ENCODE data around the gene NCBP3.
"Not testable (repeated sequence)": the region's sequence is repeated elsewhere in the genome, so short reads cannot be mapped to it uniquely, and the experiment has no call there.

The NCBP3 gene

DNA sequence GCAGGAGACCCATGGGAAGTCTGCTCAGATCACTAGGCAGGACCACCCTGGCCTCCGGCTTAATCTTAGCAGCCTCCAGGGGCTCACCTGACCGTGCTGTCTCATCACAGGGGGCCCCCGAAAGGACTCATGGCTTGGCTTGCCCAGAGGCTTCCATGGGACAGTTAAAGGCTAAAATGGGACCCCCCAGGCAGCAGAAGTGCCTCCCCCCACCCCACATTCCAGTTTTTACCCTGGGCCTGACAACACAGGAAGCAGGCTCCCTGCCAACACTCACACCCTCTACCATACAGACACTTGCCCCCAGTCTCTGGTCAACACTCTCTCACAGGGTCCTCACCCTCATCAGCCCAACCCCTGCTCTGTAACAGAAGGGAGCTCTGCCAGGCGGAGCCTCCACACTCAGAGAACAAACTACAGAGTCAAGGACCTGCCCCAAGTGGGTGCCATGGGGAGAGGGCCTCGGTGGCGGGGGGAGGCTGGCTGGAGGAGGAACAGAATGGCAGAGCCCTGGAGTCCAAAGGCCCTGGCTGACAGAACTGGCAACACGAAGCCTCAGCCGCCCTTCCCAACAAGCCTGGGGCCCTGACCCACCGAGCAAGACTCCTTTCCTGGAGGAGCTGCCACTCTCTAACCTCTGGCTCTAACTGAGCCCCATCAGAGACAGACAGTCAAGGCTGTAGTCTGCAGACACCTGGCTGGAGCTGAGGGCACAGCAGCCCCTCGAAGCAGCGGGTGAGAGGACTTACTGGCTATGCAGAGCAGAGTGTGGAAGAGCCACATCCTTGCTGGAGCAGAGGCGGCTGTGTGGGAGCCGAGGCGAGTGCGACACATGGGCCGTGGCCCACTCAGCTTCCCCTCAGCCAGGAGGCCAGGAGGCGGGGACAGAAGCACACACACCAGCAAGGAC, 45.4 kb downstream of the NCBP3 start, which contains the start of gene ITGAE:
ITGAE (minus strand) TSS at position 827 of the 910 bp plus-strand sequence; CDS start at position 783, 44 bp downstream.
- Histone ChIP-seq H2AFZ (ENCODE audit: low read length, unreplicated experiment) (no peak within 1 kb of the TSS), H3K27me3 (ENCODE audit: insufficient read depth, low read length) (no peaks in the 10 kb centered on the region), H3K4me3 (ENCODE audit: low read depth, low read length) (no peak within 1 kb of the TSS), H3K36me3 (ENCODE audit: insufficient read depth, low read length) (no peaks in the 10 kb centered on the region), H3K4me1 (ENCODE audit: control insufficient read depth, insufficient read depth, low read length, unreplicated experiment) (peaks cover 30% of the 10 kb centered on the region), H3K79me2 (ENCODE audit: control insufficient read depth, insufficient read depth, low read length, unreplicated experiment) (no peaks in the 10 kb centered on the region), H3K27ac (ENCODE audit: low read depth, low read length) (no peak within 1 kb of the TSS)

DNA sequence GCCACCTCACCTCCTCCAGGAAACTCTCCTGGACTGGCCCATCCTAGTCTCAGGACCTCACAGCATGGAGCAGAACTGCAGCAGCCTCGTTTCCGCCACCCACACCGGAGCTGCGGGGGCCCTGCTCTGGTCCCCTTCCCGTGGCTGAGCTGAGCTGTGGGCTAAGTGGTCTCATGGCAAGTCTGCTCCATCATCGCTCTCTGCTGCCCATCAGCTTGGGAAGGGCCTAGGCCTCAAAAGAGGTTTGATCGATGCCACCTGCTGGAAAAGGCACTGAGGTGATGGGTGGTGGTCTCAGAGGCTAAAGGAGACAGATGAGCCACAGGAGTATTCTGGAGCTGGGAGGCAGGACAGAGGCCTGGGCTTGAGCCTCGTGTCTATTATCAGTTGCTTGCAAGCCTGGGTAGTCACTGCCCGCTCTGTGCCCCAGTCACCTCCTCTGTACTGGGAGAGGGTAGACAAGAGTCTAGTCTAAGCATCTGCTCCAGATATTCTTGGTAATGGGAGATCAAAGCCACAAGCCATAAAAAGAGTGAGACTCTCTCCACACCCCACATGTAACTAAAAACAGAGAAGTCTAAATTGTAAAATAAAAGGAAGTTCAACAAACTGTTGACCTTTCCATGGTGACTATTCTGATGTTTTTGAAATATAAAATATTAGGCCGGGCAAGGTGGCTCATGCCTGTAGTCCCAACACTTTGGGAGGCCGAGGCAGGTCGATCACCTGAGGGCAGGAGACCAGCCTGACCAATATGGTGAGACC, 46.7 kb downstream of the NCBP3 start:
- Histone ChIP-seq H3K4me3 (ENCODE audit: low read depth, low read length) (no peak overlapping the region), H2AFZ (ENCODE audit: low read length, unreplicated experiment) (no peak overlapping the region), H3K79me2 (ENCODE audit: control insufficient read depth, insufficient read depth, low read length, unreplicated experiment) (no peaks in the 10 kb centered on the region), H3K36me3 (ENCODE audit: insufficient read depth, low read length) (no peaks in the 10 kb centered on the region), H3K4me1 (ENCODE audit: control insufficient read depth, insufficient read depth, low read length, unreplicated experiment) (peaks cover 31% of the 10 kb centered on the region), H3K27me3 (ENCODE audit: insufficient read depth, low read length) (no peaks in the 10 kb centered on the region), H3K27ac (ENCODE audit: low read depth, low read length) (no peak overlapping the region)

DNA sequence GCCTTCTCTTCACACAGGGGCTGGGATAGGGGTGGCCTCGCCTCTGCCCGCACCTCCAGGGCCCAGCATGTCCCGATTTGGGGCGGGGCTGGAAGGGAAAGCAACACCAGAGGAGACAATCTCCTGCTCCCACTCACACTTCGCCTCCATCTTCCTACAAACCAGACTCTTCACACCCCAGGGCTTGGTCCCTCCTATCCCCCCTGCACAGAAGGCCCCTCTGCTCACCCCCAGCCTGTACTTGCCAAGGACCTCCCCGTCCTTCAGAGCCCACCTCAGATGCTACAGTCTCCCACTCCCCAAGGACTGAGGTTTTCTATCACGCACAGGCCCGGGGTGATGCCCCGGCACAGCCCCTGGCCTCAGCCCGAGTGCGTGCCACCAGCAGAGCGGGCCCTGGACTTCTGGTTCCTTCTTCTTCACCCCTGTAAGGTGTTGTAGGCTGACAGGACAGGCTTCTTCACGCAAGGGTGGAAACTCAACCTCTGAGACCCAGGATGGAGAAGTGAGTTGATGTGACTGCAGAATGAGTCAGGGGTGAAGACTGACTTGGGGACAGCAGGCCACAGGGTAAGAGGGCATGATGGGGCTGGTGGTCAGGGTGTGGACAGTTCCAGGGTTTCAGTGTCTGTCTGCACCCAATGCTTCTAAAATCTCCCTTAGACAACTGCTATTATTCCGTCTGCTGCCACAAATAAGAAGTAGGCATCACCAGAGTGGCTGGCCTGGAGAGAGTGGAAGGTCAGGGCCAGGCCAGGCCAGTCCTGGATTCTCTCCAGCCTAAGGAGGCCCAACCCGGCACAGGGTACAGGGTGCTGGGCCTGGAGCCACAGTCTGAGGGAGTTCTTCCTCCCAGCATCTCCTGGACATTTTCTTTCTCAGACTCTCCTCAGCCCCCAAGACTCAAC, 47.5 kb downstream of the NCBP3 start:
- Histone ChIP-seq H2AFZ (ENCODE audit: low read length, unreplicated experiment) (no peak overlapping the region), H3K79me2 (ENCODE audit: control insufficient read depth, insufficient read depth, low read length, unreplicated experiment) (no peaks in the 10 kb centered on the region), H3K27me3 (ENCODE audit: insufficient read depth, low read length) (no peaks in the 10 kb centered on the region), H3K4me3 (ENCODE audit: low read depth, low read length) (no peak overlapping the region), H3K36me3 (ENCODE audit: insufficient read depth, low read length) (no peaks in the 10 kb centered on the region), H3K27ac (ENCODE audit: low read depth, low read length) (no peak overlapping the region), H3K4me1 (ENCODE audit: control insufficient read depth, insufficient read depth, low read length, unreplicated experiment) (peaks cover 31% of the 10 kb centered on the region)

DNA sequence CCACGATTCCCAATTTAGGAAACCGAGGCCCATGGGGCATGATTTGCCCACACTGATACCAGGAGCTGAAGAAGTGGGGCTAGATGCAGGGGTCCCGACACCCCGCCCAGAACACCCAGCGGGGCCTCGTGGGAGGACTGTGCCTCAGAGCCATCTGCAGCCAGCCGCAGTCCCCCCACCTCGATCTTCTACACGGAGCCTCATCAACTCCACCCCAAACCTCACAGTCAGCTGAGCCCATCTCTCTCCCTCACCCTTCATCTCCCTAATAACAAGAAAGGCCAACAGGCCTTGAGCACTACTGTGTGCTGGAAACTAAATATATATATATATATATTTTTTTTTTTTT, 49.2 kb downstream of the NCBP3 start:
- no peak overlapping the region for H3K4me3 ChIP-seq (ENCODE audit: low read depth, low read length)
- H3K36me3 ChIP-seq (ENCODE audit: insufficient read depth, low read length), result no peaks in the 10 kb centered on the region
- no peaks in the 10 kb centered on the region for H3K79me2 ChIP-seq (ENCODE audit: control insufficient read depth, insufficient read depth, low read length, unreplicated experiment)
- H3K4me1 ChIP-seq (ENCODE audit: control insufficient read depth, insufficient read depth, low read length, unreplicated experiment), result peaks cover 15% of the 10 kb centered on the region
- no peak overlapping the region for H2AFZ ChIP-seq (ENCODE audit: low read length, unreplicated experiment)
- H3K27ac ChIP-seq (ENCODE audit: low read depth, low read length), result no peak overlapping the region
- no peaks in the 10 kb centered on the region for H3K27me3 ChIP-seq (ENCODE audit: insufficient read depth, low read length)

DNA sequence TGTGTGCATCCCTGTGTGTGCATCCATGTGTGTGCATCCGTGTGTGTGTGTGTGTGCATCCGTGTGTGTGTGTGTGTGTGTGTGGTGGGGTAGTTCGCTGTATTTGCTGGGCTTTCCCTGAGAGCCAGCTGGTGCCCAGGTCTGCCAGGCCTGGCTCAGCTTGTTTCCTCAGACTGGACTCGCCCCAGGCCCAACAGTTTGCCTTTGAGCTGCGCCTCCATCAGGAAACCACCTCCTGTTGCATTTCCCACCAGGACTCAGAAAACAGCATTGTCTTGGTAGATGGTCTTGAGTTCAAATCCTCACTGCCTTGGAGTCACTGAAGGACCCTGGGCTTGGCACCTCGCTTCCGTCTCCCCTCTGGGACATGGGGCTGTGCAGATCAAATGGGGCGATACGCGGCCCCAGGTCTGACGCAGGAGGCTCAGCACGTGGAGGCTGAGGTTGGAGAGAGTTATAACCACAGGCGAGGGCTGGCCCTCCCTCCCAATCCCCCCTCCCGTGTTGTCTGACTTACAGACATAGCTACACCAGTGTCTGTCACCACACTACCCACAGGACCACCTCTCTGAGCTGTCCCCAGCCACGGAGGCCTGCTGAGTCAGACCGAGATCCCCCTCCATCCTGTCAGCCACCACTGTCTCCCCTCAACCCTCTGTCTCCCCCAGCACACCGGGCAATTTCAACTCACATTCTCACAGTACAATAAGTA, 49.8 kb downstream of the NCBP3 start:
- Histone ChIP-seq H3K4me3 (ENCODE audit: low read depth, low read length) (no peak overlapping the region), H3K27me3 (ENCODE audit: insufficient read depth, low read length) (no peaks in the 10 kb centered on the region), H3K36me3 (ENCODE audit: insufficient read depth, low read length) (no peaks in the 10 kb centered on the region), H2AFZ (ENCODE audit: low read length, unreplicated experiment) (no peak overlapping the region), H3K4me1 (ENCODE audit: control insufficient read depth, insufficient read depth, low read length, unreplicated experiment) (peaks cover 17% of the 10 kb centered on the region), H3K27ac (ENCODE audit: low read depth, low read length) (no peak overlapping the region), H3K79me2 (ENCODE audit: control insufficient read depth, insufficient read depth, low read length, unreplicated experiment) (no peaks in the 10 kb centered on the region)

DNA sequence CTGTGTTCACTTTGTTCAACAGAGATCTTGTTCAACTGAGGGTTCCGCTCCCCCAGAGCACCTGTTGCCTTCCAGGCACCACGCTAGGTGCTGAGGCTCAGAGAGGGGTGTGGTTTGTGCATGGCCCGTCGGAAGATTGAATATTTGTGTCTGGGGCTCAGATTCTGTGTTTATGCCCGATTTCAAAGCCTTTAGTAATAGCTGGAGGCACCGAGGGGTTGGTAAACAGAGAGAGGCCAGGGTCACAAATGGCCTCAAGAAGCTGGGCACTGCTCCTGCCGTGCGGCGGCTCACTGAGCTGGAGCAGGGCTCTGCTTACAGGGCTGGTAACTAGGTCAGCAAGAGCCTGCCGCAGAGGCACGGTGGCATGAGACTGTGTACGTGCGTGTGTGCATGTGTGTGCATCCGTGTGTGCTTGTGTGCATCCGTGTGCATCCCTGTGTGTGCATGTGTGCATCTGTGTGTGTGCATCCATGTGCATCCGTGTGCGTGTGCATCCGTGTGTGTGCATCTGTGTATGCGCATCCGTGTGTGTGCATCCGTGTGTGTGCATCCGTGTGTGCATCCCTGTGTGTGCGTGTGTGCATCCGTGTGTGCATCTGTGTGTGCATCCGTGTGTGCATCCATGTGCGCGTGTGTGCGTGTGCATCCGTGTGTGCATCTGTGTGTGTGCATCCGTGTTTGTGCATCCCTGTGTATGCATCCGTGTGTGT, 50.5 kb downstream of the NCBP3 start:
- Histone ChIP-seq H3K27me3 (ENCODE audit: insufficient read depth, low read length) (no peaks in the 10 kb centered on the region), H3K79me2 (ENCODE audit: control insufficient read depth, insufficient read depth, low read length, unreplicated experiment) (no peaks in the 10 kb centered on the region), H3K27ac (ENCODE audit: low read depth, low read length) (no peak overlapping the region), H3K4me3 (ENCODE audit: low read depth, low read length) (no peak overlapping the region), H3K4me1 (ENCODE audit: control insufficient read depth, insufficient read depth, low read length, unreplicated experiment) (peaks cover 21% of the 10 kb centered on the region), H2AFZ (ENCODE audit: low read length, unreplicated experiment) (no peak overlapping the region), H3K36me3 (ENCODE audit: insufficient read depth, low read length) (no peaks in the 10 kb centered on the region)

DNA sequence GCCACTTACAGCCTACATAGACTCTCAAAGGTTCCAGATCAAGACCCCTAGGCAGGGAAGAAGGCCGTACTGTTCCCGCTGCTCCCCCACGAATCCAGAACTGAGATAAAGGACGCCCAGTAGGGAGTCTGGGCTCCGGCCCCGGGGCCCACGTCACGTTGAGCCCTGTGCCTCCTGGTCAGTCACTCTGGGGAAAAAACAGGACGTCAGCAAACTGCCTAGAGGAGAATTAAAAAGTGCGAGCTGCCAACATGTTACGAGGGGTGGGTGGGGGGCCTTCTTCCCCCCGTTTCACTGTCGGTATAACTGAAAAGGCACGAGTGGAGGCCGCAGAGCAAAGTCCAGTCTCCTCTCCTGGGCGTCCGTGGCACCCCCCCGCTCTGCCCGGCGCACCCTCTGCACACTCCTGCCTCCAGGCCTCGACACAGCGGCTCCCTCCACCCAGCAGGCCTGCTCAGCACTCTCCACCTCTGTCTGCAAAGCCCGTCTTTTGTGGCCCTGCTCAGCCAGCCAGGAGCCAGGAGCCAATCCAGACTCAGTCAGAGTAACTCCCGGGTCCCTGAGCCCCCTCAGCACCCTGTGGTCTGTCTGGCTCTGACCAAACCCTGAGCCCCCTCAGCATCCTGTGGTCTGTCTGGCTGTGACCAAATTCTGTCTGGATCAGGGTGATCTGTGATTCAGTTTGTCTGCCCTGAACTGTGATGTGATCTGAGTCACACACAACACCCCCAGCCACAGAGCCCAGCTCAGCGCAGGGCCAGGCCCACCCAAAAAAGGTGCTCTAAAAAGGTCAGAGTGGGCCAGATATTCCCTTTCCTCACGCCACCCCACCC, 51.3 kb downstream of the NCBP3 start:
- H3K27ac ChIP-seq (ENCODE audit: low read depth, low read length), result no peak overlapping the region

DNA sequence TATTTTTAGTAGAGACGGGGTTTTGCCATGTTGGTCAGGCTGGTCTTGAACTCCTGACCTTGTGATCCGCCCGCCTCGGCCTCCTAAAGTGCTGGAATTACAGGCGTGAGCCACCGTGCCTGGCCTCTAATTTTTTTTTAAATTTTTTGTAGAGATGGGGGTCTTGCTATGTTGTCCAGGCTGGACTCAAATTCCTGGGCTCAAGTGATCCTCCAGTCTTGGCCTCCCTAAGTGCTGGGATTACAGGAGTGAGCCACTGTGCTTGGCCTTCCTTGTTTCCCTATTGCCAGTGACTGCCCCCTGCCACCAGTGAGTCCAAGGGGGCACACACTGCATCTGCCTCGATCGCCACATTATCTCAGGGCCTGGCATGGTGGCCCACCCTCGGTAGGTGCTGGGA, 51.9 kb downstream of the NCBP3 start:
- not testable (repeated sequence) for H3K27ac ChIP-seq (ENCODE audit: low read depth, low read length); H3K4me3 ChIP-seq (ENCODE audit: low read depth, low read length); H3K27me3 ChIP-seq (ENCODE audit: insufficient read depth, low read length); H2AFZ ChIP-seq (ENCODE audit: low read length, unreplicated experiment); H3K36me3 ChIP-seq (ENCODE audit: insufficient read depth, low read length); H3K79me2 ChIP-seq (ENCODE audit: control insufficient read depth, insufficient read depth, low read length, unreplicated experiment)
- H3K4me1 ChIP-seq (ENCODE audit: control insufficient read depth, insufficient read depth, low read length, unreplicated experiment), result peaks cover 21% of the 10 kb centered on the region

More for the DNA sequence above, 51.3 kb downstream of the NCBP3 start:
- H3K79me2 ChIP-seq (ENCODE audit: control insufficient read depth, insufficient read depth, low read length, unreplicated experiment), result no peaks in the 10 kb centered on the region
- H3K27me3 ChIP-seq (ENCODE audit: insufficient read depth, low read length), result no peaks in the 10 kb centered on the region
- no peaks in the 10 kb centered on the region for H3K36me3 ChIP-seq (ENCODE audit: insufficient read depth, low read length)
- H3K4me1 ChIP-seq (ENCODE audit: control insufficient read depth, insufficient read depth, low read length, unreplicated experiment), result peaks cover 21% of the 10 kb centered on the region
- H2AFZ ChIP-seq (ENCODE audit: low read length, unreplicated experiment), result no peak overlapping the region
- no peak overlapping the region for H3K4me3 ChIP-seq (ENCODE audit: low read depth, low read length)

DNA sequence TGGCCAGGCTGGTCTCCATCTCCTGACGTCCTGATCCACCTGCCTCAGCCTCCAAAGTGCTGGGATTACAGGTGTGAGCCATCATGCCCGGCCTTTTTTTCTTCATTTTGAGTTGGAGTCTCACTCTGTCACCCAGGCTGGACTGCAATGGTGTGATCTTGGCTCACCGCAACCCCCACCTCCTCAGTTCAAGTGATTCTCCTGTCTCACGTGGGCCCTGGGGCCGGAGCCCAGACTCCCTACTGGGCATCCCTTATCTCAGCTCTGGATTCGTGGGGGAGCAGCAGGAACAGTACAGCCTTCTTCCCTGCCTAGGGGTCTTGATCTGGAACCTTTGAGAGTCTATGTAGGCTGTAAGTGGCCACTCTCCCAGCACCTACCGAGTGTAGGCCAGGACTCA, 52.8 kb downstream of the NCBP3 start:
- not testable (repeated sequence) for H3K27me3 ChIP-seq (ENCODE audit: insufficient read depth, low read length); H3K36me3 ChIP-seq (ENCODE audit: insufficient read depth, low read length); H3K27ac ChIP-seq (ENCODE audit: low read depth, low read length); H3K4me3 ChIP-seq (ENCODE audit: low read depth, low read length); H3K79me2 ChIP-seq (ENCODE audit: control insufficient read depth, insufficient read depth, low read length, unreplicated experiment); H2AFZ ChIP-seq (ENCODE audit: low read length, unreplicated experiment)
- peaks cover 12% of the 10 kb centered on the region for H3K4me1 ChIP-seq (ENCODE audit: control insufficient read depth, insufficient read depth, low read length, unreplicated experiment)
